Hematopoietic multipotent progenitor cell treated with erythropoietin and hydrocortisone succinate and interleukin-3 and kit ligand, for 4 days (in vitro differentiated cells): ENCODE results near the gene DAPK2.

Experiments used
- DNase-seq: peaks from one replicate; pipeline ENCODE4 v3.0.0-alpha.2; 2015

DAPK2 gene

DNA sequence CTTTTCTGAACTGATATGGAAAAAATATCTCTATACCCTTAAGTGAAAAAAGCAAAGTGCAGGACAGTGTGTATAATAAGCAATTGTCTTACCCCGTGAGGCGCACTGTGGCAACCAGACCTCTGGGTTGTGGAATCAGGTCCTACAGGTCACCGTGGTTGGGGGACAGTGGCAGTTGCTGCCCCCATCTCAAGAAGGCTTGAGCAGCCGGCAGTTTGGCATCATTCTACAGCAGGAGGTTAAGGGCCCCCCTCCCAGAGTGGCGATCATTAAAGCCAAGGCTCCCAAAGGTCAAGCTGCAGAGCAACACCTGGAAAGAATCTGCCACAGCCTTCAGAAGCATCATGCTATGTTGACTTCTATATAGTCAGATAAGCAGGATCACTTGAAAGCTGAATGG lies 156.5 kb downstream of the DAPK2 start:
- DNase-seq, result no peak

- DNase-seq, result no peak
Observed at GRCh38 chr15:63888823-63889222, 157.5 kb downstream of the DAPK2 start.

- no peak for DNase-seq
Observed at GRCh38 chr15:63888146-63888545, 158.1 kb downstream of the DAPK2 start.

GRCh38 chr15:63887630-63888029 lies 158.7 kb downstream of the DAPK2 start:
- peak; percentile 40 for DNase-seq

DNA sequence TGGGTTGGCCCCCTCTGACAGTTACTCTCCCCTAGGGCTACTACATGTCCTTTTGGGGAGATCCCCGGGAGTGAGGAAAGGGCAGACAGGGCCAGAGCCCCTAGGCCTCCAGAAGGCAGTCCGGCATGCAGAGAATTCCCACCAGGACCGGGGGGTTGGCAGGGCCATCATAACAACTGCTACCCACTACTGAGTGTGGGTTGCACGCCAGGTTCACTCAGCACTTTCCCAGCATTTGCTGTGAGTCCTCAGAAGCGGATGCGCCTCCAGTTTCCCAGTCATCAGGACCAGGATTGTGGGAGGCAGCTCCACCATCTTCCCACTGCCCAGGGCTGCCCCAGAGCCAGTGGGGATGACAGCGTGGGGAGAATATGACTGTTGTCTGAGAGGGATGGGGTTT lies 161.3 kb downstream of the DAPK2 start:
- DNase-seq, result no peak

DNA sequence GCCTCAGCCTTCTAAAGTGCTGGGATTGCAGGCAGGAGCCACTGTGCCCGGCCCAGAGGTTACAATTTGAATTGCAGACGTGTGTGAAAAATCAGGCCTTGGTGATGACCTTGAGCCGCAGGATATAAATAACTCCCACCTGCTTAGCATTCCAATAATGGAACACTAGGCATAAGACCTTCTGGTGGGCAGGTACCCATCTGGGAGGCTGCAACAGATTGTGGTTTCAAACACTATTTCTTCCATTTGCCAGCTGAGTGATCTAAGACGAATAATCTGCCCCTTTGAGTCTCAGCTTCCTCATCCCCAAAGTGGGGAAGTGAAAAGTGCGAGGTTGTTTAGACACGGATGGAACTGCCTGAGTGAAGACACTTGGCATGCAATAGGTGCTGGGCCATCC lies 164.9 kb downstream of the DAPK2 start:
- no peak for DNase-seq

- no peak for DNase-seq
Observed at GRCh38 chr15:63880744-63881143, 165.5 kb downstream of the DAPK2 start.

GRCh38 chr15:63879995-63880394 lies 166.3 kb downstream of the DAPK2 start:
- no peak for DNase-seq

GRCh38 chr15:63879211-63879610 lies 167.1 kb downstream of the DAPK2 start:
- DNase-seq, result no peak

DNA sequence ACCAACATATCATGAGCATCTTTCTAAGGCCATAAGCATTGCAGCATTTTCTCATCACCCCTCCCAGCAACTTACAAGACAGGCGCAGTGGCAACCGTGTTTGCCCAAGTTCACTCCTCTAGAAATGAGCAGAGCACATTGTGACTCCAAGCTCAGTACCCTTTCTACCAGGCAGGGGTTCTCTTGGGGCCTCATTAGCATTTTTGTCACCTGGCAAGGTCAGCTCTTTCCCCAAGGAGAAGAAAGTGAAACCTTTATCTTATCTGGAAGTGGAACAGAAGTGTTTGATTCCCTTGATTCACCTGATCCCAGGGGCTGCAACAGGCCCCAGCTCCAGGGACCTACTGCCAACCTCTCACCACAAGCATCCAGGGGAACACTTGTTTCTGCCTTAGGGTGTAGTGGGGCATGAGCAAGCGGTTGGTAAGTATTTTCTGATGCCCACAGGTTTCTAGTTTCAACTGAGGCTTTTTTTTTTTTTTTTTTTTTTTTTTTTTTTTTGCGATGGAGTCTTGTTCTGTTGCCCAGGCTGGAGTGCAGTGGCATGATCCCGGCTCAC lies 168.5 kb downstream of the DAPK2 start:
- no peak for DNase-seq

DNA sequence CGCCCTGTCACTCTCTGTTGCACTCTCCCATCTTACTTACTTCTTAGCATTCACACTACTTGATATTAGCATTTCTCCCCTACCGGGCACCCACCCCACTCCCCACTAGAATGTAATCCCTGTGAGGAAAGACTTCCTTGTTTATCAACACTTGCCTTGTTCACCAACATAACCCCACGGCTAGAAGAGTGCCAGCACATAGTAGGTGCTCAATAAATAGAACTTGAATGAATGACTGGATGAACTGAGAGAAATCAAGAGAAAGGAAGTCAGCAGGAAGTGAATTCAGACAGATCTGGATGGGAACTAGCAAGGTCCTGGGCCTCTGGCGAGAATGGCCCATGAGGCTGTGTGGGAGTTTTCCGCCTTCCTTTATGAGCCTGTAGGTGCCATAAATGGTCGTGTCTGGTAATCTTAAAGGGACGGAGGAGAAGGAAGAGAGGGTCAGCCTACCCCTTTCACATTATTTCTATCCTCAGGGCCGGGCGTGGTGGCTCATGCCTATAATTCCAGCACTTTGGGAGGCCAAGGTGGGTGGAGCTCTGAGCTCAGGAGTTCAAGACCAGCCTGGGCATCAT lies 170.1 kb downstream of the DAPK2 start:
- DNase-seq, result no peak

- no peak for DNase-seq
Observed at GRCh38 chr15:63874616-63875015, 171.7 kb downstream of the DAPK2 start.

- DNase-seq, result no peak
Observed at GRCh38 chr15:63872759-63873510, 173.3 kb downstream of the DAPK2 start.

- peak; percentile 74 for DNase-seq
Observed at GRCh38 chr15:63870487-63871209, 175.6 kb downstream of the DAPK2 start.

DNA sequence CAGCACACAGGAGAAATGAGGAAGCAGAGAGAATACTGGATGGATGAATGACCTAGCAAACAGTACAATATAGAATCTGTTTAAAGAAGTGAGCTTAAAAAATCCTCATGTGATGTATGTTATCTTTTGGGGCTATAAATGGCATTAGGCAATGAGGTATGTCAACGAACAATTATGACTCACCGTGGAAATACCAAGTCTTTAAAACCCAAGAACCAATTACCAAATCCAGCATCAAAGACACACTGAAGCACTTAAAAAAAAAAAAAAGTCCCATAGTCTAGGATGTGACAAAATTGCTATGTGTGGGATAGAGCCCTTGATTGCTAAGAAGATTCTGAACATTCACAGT lies 176.3 kb downstream of the DAPK2 start:
- peak; percentile 53 for DNase-seq

DNA sequence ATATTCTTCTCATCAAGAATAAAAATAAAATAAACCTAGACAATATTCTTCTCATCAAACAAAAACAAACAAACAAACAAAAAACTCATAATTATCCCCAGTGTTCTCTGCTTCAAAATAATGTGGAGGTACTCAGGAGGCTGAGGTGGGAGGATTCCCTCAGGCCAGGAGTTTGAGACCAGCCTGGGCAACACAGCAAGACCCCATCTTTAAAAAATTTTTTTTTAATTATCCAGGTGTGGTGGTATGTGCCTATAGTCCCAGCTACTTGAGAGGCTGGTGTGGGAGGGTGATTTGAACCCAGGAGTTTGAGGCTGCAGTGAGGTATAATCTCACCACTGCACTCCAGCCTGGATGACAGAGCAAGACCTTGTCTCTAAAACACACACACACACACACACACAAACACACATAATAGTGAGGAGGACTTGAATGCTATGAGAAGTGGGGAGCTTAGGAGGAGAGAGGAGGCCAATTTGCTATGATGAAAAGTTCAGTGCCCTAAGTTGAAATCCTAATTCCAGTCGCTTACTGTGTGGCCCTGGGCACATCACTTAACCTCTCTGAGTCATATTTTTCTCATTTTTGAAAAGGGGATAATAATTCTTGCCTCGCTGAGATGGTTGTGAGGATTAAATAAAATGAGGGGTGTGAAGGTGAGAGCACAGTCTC lies 176.8 kb downstream of the DAPK2 start:
- no peak for DNase-seq

DNA sequence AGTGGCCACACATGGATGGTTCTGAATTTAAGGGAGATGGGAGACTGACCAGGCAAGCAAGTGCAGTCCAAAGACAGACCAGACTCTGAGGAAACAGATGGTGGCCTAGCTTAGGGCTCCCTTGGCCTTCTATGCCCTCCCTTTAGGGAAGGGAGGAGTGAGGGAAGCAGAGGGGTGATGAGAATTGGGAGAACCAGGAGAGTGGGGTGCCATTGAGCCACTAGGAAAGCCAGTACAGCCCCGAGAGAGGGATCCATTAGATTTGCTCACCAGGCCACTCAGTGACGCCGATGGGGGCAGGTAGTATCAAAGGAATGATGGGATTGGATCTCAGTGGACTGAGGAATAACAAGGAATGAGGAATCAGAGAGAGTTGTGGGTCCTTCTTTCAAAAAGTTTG lies 182.1 kb downstream of the DAPK2 start:
- no peak for DNase-seq

GRCh38 chr15:63861946-63862517 lies 184.3 kb downstream of the DAPK2 start:
- no peak for DNase-seq

GRCh38 chr15:63860555-63860954 lies 185.7 kb downstream of the DAPK2 start:
- no peak for DNase-seq

- peak; percentile 74 for DNase-seq
Observed at GRCh38 chr15:63860155-63860554, 186.1 kb downstream of the DAPK2 start.

DNA sequence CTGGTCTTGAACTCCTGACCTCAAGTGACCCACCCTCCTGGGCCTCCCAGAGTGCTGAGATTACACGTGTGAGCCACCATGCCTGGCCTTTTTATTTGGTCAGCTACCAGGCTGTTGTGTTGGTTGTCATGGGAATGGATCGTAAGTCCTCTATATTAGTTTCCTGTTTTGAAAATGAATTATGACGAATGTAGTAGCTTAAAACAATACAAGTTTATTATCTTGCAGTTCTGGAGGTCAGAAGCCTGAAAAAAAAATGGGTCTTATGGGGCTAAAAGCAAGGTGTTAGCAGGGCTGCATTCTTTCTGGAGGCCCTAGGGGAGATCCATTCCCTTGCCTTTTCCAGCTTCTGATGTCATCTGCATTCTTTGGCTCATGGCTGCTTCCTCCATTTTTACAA lies 187.4 kb downstream of the DAPK2 start:
- no peak for DNase-seq

DNA sequence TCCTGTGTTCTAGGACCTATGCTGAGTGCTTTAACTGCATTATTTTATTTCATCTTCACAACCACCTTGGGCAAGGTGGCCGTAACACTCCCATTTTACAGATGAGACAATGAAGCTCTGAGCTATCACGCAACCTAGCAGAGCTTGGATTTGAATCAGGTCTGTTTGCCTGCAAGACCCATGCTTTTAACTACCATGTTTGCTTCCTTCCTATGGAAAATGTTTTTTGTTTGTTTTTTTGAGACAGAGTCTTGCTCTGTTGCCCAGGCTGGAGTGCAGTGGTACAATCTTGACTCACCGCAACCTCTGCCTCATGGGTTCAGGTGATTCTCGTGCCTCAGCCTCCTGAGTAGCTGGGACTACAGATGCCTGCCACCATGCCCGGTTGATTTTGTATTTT lies 187.8 kb downstream of the DAPK2 start:
- no peak for DNase-seq

DNA sequence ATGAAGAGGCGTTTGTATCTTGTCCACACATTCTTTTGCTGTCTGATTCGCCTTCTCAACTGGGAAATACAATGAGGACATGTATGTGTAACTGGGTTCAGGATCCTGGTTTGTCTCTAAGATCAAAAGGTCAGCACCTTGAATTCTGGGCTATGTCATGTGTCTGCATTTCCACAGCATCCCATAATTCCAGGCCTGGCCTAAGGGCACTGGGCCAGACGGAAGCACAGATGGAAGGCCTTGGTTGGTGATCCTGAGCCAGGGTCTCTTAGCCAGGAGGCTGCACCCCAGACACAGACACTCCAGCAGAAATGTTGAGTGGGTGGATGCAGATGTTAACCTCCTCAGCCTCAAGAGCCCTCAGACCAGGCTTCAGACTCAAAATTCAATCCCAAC lies 188.8 kb downstream of the DAPK2 start:
- DNase-seq, result no peak
